GF-D8 (cell line): ENCODE results near the gene CYB561.
A peak's percentile ranks its signal among the peaks of the same experiment; 100 is the strongest.

Experiments used
- DNase-seq: peaks from one replicate; lab custom pipeline; 2025; lab: John Stamatoyannopoulos, UW

CYB561 gene

DNA sequence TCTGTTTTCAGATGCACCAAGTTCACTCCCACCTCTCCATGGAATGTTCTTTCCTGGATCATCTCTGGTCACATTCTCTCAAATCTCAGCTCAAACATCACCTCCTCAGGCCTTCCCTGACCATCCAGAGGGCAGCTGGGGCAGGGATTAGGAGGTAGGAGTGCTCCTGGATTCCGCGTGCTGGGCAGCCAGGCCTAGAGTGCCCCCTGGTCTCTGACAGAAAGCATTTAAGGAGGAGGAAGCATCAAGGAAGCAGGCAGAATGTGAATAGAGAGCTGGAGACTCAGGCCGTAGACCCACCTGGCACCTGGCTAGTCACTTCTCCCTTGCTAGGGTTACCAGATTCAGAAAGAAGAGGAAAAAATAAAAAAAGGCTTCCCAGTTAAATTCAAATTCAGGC, 2.5 kb upstream of the CYB561 start:
- DNase-seq: no peak

GRCh38 chr17:63447471-63448009, 1.4 kb upstream of the CYB561 start:
- DNase-seq: no peak

- peak; percentile 94 for DNase-seq
These were observed 806 bp upstream of the CYB561 start for GRCh38 chr17:63446753-63447470.

GRCh38 chr17:63445571-63445953, 544 bp downstream of the CYB561 start:
- no peak for DNase-seq

- DNase-seq: no peak
These were observed 1.0 kb downstream of the CYB561 start for GRCh38 chr17:63445065-63445464.

DNA sequence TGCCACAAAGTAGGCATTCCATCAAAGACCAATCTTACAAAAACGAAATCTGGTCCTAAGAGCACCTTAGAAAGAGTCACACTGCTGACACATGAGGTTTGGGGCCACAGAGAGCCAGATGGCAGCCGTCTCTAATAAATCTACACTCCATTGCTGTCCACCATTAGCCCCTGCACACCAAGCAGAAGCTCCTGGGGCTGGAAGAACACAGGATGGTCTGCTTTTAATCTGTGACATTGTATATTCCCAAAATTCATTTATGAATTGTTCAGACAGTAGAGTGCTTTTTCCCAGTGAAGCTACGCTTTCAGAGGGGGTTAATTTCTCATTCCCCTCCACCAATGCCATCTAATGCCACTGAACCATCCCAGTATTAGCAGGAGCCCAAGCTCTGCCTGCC, 1.6 kb downstream of the CYB561 start:
- no peak for DNase-seq

- no peak for DNase-seq
These were observed 3.1 kb downstream of the CYB561 start for GRCh38 chr17:63443053-63443452.

GRCh38 chr17:63442549-63443035, 3.5 kb downstream of the CYB561 start:
- DNase-seq: no peak

- DNase-seq: no peak
These were observed 4.0 kb downstream of the CYB561 start for GRCh38 chr17:63442074-63442473.

DNA sequence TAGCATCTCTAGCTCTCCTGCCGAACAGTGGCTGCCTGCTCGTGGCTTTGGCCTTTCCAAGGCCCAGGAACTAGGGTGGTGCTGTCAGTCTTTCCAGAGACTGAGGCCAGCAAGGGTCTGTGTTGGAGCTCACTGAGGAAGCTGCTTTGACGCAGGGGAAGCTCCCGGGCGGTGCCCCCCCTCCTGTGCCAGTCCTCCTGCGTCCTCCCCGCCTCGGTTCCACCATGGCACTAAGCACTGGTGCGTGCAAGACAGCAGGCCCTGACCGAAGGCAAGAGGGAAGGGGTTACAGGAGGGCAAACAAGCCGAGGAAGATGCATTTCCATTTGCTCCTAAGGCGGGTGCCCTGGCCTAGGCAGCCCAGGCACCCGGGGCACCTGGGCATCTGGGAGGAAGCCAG, 4.5 kb downstream of the CYB561 start:
- no peak for DNase-seq

GRCh38 chr17:63440770-63441335, 5.3 kb downstream of the CYB561 start:
- no peak for DNase-seq

DNA sequence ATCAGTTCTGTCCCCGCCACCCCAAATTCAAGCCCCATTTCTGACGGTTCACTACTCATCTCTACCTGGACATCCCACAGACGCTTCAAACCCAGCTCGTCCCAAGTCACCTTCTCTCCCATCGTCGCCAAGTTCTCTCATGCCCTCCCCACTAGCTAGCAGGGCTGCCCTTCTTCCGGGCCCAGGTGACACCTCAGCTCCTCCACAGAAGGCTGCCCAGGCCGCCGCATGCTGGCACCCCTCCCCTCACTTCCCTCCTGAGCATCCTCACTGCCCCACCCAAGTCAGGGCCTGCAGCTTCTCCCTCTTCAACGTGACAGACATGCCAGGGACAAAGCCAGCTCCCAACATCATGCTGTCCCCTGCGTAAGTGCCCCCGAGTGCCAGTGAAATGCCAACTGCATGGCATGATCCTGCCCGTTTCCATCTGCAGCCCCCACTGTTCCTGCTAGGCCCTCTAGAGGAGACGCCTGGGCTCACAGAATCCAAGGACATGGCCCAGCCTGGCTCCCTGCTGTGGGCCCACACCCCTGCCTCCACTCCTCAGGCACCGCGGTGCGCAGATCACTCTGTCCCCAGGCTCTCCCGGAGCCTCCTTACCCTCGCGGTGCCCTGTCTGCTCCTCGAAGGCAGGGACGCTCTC, 5.9 kb downstream of the CYB561 start:
- no peak for DNase-seq

DNA sequence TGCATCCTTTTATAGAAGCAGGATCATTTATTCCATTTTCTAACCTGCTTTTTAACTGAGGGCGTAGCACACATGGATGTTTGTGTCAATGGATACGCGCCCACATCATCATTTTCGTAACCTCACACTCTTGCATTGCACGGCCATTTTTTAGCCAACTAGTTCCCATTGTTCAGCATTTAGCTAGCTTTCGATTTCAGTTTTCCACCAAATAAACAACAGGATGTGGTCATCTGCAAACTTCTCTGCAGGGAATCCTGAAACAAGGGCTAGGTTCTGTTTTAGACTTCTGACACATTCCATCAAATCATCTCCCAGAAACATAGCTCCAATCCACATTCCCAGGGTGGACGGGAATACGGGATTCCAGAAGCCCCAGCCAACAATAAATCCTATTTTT, 6.4 kb downstream of the CYB561 start:
- no peak for DNase-seq

DNA sequence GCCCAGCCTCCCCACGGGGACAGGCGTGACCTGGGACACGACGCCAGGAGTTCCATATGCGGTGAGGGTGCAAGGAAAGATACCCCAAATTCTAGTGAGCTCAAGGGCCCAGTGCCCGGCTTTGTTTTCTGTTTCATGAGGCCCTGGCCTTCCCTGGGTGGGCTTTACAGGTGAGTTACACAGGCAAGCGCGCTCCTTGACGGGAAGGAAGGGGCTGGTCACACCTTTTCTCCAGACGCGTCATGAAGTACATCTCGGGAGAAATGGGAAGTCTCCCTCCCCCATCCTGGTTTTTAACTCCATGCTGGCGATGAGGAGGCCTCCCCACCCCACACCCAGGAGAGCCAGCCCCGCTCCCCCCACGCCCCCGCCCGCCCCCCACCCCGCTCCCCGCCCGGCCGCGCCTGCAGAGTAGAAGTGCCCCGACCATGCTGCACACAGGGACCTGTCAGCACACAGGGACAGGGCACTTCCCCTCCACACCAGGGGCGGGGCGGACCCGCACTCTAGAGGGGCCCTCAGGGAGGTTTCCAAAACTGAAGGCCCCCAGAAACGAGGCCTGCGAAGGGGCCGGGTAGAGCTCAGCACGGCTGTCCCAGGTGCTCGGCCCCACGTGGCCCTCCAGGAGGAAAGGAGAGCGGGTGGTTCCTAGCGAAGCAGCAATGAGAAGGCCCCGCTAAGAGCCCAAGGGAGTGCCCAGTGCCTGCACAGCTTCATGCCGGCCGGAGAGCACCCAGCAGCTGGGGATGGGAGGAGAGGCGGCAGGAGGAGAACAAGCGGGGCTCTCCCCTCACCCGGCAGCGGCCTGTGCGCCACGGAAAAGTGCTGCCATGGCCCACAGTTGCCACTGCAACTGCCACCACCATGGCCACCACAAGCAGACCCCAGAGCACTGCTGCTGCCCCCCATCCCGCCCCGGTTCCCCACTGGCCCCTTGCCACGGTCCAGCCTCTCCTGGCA, 7.7 kb downstream of the CYB561 start:
- DNase-seq: no peak

DNA sequence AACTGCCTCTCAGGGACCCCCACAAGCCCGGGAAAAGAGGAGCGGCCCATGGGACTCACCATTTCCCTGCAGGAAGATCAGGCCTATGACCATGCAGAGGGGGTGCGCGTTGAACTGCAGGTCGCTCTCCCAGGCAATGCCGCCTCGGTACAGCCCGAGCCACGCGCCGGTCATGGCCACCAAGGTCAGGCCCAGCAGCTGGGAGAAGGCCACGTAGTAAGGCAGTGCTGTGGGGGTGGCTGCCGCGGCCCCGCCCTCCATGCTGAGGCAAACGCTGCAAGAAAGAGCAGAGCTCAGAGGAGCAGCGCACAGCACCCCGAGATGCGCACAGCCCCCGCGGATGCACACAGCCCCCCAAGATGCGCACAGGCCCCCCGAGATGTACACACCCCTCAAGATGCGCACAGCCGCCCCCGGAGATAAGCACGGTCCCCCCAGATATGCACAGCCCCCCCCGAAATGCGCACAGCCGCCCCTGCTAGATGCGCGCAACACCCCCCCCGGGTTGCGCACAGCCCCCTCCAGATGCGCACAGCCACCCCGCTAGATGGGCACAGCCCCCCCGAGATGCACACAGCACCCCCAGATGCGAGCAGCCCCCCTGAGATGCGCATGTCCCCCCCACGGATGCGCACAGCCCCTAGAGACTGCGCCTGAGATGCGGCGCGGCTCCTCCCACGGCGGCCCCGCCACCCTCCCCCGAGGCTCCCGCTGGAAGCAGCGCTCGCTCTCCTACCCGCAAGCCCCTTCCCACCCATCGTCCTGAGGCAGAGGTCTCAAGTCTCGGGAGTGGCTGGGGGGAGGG, 8.6 kb downstream of the CYB561 start:
- no peak for DNase-seq

DNA sequence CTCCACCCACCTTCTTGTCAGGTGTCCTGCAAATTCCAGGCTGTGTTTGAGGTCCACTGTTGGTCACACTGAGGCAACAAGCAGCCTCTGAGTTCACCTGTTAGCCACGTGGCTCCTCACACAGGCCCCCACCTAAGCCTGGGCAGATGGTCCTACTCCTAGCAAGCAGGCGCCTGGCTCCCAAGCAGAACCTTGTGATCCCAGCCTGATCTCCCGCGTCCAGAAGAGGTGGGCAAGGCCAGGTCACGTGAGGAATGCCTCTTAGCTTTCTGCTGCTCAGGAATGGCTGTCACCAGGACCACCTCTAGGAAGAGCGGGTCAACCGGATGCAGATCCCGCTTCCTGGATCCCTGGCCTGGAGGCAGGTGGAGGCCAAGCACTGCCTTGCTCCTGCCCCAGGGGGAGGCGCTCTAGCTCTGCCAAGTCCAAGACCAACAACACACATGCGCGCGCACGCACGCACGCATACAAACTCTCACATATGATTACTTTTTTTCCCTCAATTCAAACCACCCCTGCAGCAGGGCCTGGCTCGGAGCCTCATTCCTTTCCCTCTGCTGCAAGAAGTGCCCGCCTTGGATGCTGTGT, 9.5 kb downstream of the CYB561 start:
- no peak for DNase-seq

DNA sequence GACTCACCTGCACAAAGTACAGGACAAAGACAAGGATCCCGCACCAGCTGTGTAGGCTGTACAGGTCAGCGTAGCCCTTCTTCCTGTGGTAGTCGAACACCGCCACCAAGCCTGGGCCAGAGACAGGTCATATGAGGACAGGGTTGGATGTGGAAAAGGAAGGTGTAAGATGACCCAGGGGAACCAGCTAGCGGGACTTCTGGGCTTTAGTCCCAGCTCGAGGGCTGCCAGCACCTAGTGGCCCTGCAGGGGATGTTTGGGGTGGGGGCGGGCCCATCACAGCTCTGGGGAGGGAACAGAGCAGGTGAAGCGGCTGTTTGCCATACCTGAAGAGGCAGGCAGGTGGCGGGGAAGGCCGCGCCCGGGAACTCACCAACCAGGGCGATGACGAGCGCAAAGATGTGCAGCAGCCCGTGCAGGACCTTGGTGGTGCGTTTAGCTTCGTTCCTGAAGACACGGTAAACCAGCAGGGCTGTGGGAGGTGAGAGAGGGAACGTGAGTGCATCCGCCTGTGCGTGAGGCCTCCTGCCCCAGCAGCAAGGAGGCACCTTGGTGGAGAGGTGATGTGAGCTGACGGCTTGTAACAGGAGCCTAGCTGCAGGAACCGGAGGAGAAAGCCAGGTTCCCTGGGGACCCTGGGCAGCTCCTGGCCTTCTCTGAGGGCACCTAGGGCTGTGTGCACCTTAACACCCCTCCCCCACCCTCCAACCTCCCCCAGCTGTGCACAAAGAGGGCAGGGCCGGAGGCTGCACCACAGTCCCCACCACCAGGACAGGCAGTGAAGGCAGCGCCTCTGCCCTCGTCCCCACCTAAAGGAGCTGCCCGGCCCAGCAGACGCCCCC, 10.2 kb downstream of the CYB561 start:
- no peak for DNase-seq

GRCh38 chr17:63434951-63435571, 11.0 kb downstream of the CYB561 start:
- peak; percentile 69 for DNase-seq
